ENCODE measurements around the gene XAB2.
A peak's percentile ranks its signal among the peaks of the same experiment; 100 is the strongest.

XAB2 gene

GRCh38 chr19:7598180-7598579 is 31.2 kb downstream of the XAB2 start:
- H3K4me2 ChIP-seq (ENCODE audit: low read length), result no peak overlapping the region
- peaks cover 8% of the 10 kb centered on the region for H3K4me1 ChIP-seq (ENCODE audit: insufficient read depth, low read length, severe bottlenecking)
- no peaks in the 10 kb centered on the region for H3K79me2 ChIP-seq (ENCODE audit: insufficient read depth, low read length)
- H3F3A ChIP-seq (ENCODE audit: insufficient read depth, low read length), result no peaks in the 10 kb centered on the region
- no peak overlapping the region for H3K4me3 ChIP-seq (ENCODE audit: low read depth, low read length, poor library complexity, severe bottlenecking)
- H3K9ac ChIP-seq (ENCODE audit: low read length), result no peak overlapping the region
- H3K9me2 ChIP-seq (ENCODE audit: low read depth, low read length), result no peaks in the 10 kb centered on the region
- TF ChIP-seq CTCF (IDR thresholded peaks at IDR 0.05; ENCODE audit: low read length), result no peak
- no peak for TF ChIP-seq EZH2 (IDR thresholded peaks at IDR 0.05; ENCODE audit: borderline replicate concordance, low read length)
- no peaks in the 10 kb centered on the region for H4K20me1 ChIP-seq (ENCODE audit: insufficient read depth, low read length)
- H3K27me3 ChIP-seq (ENCODE audit: insufficient read depth, low read length), result 0 out of 2 replicates have a peak, but pooled peaks cover 8% of the 10 kb centered on the region
- H3K36me3 ChIP-seq (ENCODE audit: insufficient read depth, low read length), result no peaks in the 10 kb centered on the region
- H3K9me3 ChIP-seq (ENCODE audit: low read length), result no peaks in the 10 kb centered on the region
- H2AFZ ChIP-seq (ENCODE audit: low read length), result no peak overlapping the region
- H3K27ac ChIP-seq (ENCODE audit: low read depth, low read length, poor library complexity, severe bottlenecking), result no peak overlapping the region

GRCh38 chr19:7597689-7598088 is 31.7 kb downstream of the XAB2 start:
- Histone ChIP-seq H3K27ac (ENCODE audit: low read depth, low read length, poor library complexity, severe bottlenecking) (no peak overlapping the region), H3K9ac (ENCODE audit: low read length) (no peak overlapping the region), H3K9me3 (ENCODE audit: low read length) (no peaks in the 10 kb centered on the region), H3K4me3 (ENCODE audit: low read depth, low read length, poor library complexity, severe bottlenecking) (no peak overlapping the region), H2AFZ (ENCODE audit: low read length) (no peak overlapping the region), H3K4me2 (ENCODE audit: low read length) (no peak overlapping the region), H3K4me1 (ENCODE audit: insufficient read depth, low read length, severe bottlenecking) (peaks cover 8% of the 10 kb centered on the region), H3F3A (ENCODE audit: insufficient read depth, low read length) (no peaks in the 10 kb centered on the region), H3K9me2 (ENCODE audit: low read depth, low read length) (no peaks in the 10 kb centered on the region), H3K27me3 (ENCODE audit: insufficient read depth, low read length) (0 out of 2 replicates have a peak, but pooled peaks cover 8% of the 10 kb centered on the region), H3K36me3 (ENCODE audit: insufficient read depth, low read length) (no peaks in the 10 kb centered on the region), H4K20me1 (ENCODE audit: insufficient read depth, low read length) (no peaks in the 10 kb centered on the region), H3K79me2 (ENCODE audit: insufficient read depth, low read length) (no peaks in the 10 kb centered on the region)
- no peak for TF ChIP-seq CTCF (IDR thresholded peaks at IDR 0.05; ENCODE audit: low read length)
- TF ChIP-seq EZH2 (IDR thresholded peaks at IDR 0.05; ENCODE audit: borderline replicate concordance, low read length), result no peak

GRCh38 chr19:7596211-7596937 is 33.0 kb downstream of the XAB2 start:
- TF ChIP-seq CTCF (IDR thresholded peaks at IDR 0.05; ENCODE audit: low read length), result no peak
- no peak for TF ChIP-seq EZH2 (IDR thresholded peaks at IDR 0.05; ENCODE audit: borderline replicate concordance, low read length)
- Histone ChIP-seq H2AFZ (ENCODE audit: low read length) (no peak overlapping the region), H3K27ac (ENCODE audit: low read depth, low read length, poor library complexity, severe bottlenecking) (no peak overlapping the region), H3K36me3 (ENCODE audit: insufficient read depth, low read length) (no peaks in the 10 kb centered on the region), H3K9me2 (ENCODE audit: low read depth, low read length) (no peaks in the 10 kb centered on the region), H3K27me3 (ENCODE audit: insufficient read depth, low read length) (0 out of 2 replicates have a peak, but pooled peaks cover 8% of the 10 kb centered on the region), H3K9ac (ENCODE audit: low read length) (peak overlapping the region; percentile 35; the same call in 1 of the 2 replicates), H3K79me2 (ENCODE audit: insufficient read depth, low read length) (no peaks in the 10 kb centered on the region), H3K9me3 (ENCODE audit: low read length) (no peaks in the 10 kb centered on the region), H3K4me1 (ENCODE audit: insufficient read depth, low read length, severe bottlenecking) (peaks cover 8% of the 10 kb centered on the region), H3F3A (ENCODE audit: insufficient read depth, low read length) (no peaks in the 10 kb centered on the region), H3K4me3 (ENCODE audit: low read depth, low read length, poor library complexity, severe bottlenecking) (peak overlapping the region; percentile 67), H3K4me2 (ENCODE audit: low read length) (peak overlapping the region; percentile 62), H4K20me1 (ENCODE audit: insufficient read depth, low read length) (no peaks in the 10 kb centered on the region)
